Measurements from ENCODE around the gene PRR33.

The PRR33 gene

DNA sequence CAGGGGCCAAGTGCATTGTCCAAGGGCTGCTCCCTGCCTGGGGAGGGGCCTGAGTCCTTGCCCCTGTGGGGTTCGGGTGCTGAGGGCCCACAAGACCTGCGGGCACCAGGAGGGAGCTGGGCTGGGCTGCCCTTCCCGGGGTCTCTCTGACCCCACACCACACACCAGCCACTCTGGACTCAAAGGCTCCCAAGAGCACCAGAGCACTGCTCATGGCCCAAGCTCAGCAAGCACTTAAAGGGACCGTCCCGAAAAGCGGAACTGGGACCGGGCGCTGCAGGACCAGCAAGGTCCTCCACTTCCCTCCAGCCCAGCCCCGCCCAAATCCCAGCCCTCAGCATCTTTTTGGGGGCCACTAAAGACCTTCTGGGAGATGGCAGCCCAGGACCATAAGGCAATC lies 33.5 kb downstream of the PRR33 start:
- H3K27ac ChIP-seq: no peak overlapping the region

DNA sequence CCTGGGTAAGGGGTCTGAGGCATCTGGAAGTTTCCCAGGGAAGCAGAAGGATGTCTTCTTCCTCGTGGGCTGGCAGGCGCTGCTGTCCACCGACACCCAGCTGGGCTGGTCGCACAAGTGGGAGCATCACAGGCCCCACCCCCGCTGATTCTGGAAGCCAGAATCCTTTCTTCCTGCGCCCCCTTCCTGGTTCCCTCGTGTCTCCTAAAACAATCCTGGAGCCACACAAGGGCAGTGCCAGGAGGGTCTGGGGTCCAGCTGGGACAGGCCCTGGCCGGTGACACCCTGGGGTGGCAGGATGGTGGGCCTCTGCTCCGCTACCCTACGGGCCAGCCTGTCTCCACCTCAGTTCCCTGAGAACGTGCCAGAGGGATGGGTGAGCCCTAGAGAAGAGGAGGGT lies 34.6 kb downstream of the PRR33 start:
- TF ChIP-seq ZFX (IDR thresholded peaks at IDR 0.05): no peak
- TF ChIP-seq, protein P1, sequence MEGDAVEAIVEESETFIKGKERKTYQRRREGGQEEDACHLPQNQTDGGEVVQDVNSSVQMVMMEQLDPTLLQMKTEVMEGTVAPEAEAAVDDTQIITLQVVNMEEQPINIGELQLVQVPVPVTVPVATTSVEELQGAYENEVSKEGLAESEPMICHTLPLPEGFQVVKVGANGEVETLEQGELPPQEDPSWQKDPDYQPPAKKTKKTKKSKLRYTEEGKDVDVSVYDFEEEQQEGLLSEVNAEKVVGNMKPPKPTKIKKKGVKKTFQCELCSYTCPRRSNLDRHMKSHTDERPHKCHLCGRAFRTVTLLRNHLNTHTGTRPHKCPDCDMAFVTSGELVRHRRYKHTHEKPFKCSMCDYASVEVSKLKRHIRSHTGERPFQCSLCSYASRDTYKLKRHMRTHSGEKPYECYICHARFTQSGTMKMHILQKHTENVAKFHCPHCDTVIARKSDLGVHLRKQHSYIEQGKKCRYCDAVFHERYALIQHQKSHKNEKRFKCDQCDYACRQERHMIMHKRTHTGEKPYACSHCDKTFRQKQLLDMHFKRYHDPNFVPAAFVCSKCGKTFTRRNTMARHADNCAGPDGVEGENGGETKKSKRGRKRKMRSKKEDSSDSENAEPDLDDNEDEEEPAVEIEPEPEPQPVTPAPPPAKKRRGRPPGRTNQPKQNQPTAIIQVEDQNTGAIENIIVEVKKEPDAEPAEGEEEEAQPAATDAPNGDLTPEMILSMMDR (conservative IDR thresholded peaks at IDR 0.05): no peak
- no peak overlapping the region for H3K27ac ChIP-seq

More for the DNA sequence above, 33.5 kb downstream of the PRR33 start:
- TF ChIP-seq ZFX (IDR thresholded peaks at IDR 0.05): no peak

DNA sequence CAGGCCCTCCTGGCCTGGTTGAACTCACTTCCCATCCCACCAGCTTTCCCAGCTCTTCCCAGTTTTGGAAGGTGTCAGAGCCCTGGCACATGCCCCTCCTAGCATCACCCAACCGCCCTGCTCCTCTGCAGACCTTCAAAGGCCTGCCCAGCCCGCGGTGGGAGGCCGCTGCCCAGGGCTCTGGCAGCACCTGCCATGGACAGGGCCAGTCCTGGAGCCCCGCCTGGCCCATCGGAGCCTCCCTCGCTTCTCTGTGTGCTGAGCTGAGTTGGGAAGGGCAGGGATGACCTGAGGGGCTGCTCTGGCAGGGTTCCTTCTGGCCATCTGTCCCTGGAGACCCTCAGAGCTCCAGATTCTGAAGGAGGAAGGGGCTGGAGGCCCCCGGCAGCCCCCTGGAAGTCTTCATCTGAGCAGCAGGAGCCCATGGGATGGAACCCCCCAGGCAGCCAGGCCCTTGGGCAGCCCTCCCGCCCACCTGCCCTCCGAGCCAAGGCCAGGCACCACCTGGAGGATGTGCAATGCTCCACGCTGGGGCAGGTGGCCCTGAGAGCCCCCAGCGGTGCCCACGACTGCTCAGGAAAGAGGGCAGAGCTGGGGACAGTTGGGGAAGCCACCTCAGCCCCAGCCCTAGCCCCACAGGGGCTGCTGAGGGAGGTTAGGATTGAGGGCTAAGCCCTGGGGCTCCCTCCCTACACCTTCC lies 35.2 kb downstream of the PRR33 start:
- TF ChIP-seq ZFX (IDR thresholded peaks at IDR 0.05): no peak
- TF ChIP-seq, protein P1 (conservative IDR thresholded peaks at IDR 0.05): no peak
- no peak overlapping the region for H3K27ac ChIP-seq

DNA sequence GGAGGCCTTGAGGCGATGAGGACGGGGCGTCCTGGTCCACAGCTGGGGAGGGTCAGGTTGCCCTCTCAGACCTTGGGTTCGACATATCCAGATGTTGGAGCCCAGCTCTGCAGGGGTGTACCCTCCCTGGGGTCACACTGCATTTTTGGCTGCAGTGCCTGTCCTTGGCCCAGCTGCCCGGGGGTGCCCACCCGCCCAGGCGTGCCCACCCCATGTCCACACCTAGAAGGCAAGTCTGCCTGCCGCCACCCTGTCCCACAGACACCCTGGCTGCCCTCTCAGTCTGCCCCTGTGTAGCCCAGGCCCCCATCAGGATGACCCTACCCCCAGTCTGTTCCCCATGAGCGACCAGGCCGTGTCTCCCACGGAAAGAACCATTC lies 35.8 kb downstream of the PRR33 start:
- TF ChIP-seq, protein P1 (conservative IDR thresholded peaks at IDR 0.05): no peak
- no peak for TF ChIP-seq ZFX (IDR thresholded peaks at IDR 0.05)
- H3K27ac ChIP-seq: no peak overlapping the region

DNA sequence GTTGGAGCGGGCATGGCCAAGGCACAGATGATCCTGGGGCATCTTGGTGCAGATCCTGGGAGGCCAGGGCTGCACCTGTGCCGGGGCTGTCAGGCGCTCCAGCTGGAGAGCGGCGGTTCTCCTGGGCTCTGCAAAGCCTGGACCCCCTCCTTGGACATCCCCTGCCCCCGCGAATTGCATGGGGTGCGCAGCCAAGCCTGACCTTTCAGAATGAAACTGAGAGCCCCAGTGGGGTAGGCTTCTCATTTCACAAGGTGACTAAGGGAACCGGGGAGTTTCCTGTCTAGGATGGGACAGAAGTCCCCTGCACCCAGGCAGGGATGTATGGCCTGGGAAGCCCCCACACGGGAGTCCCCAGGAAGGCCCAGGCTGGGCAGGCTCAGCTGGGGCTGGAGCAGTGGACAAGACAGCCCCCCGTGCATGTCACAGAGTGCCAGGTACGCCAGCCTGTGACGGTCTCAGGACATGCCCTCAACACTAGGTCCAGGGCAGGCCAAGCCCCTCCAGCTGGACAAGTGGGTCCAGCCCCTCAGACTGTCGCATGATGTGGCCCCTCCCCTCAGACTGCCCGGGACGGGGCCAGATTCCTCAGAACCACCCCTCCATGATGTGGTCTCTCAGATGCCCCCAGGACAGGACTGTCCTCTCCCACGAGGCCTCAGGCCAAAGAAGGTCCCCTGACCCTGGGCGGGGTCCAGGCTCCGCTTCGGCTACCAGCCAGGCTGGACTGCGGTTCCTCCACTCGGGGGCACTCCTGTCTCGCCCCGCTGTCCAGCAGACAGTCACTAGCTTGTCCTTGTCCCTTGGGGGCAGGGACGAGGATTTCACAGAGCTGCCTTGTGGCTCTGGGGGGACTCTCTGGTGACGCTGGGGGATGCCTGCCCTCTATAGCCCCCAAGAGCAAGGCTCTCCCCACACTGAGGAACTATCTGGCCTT lies 36.5 kb downstream of the PRR33 start:
- TF ChIP-seq, protein P1 (conservative IDR thresholded peaks at IDR 0.05): no peak
- no peak for TF ChIP-seq ZFX (IDR thresholded peaks at IDR 0.05)
- H3K27ac ChIP-seq: no peak overlapping the region

DNA sequence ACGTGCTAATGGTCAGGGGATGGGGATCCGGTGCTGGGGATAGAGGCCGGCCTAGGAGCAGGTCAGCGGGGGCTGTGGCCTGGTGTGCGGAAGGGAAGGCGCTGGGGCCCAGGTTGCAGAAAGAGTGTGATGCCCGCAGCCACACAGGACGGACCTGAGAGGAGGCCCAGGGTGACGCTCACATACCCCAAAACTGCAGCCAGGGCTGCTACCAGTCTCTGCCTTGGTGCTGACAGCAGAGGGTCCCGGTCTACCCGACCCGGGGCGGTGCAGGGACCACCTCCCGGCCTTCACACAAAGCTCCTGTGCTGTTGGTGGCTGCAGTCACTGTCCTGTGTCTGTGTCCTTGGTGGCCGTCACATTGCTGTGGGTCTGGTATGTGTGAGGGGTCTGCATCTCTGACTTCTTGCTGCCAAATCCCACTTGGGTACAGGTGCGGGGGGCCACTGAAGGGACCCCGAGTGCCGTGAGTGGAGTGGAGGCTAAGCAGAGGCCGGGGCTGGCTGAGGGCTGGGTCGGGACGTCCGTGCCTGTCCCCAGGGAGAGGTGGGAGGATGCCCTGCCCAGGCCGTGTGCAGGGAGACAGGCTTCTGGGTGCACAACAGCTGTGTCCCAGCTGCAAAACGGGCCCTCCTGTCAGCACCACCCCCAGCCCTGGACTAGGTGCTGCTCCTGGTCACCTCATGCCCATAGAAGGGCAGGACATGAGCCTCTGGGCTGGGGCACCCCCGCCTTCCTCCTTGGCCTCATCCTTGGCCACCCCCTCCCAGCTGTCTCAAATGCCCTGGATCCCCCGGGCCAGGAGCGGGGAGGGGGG lies 37.4 kb downstream of the PRR33 start:
- no peak for TF ChIP-seq ZFX (IDR thresholded peaks at IDR 0.05)
- no peak overlapping the region for H3K27ac ChIP-seq

DNA sequence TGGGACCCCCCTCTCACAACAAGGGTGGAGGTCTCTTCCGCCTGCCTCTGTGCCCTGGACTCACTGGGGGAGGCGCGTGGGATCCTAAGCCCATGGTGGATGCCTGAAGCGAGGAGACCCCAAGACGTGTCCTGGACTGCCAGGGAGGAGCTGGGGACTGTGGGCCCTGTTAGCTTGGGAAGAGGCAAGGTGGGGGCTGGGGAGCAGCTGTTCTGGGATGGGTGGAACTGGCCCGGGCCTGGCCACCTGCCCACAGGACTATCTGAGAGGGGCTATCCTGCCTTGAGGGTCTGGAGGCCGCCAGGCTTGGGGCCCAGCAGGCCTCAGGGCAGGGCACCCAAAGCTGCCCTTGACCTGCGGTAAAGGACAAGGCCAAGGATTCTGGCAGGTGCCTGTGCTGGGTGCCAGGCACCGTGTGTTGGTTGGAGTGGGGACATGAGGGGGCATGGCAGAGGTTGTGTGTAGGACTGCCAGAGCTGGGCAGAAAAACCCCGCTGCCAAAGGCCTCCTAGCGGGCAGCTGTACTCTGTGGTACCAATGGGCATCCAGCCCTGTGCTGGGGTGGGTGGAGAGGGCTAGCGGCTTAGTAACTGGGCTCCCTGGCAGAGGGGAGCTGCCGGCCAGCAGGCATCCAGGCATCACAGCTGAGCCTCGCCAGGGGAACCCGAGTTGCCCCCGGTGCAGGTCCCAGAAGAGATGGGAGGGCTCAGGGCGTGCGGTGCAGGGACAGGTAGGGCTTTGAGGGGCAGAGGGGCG lies 38.1 kb downstream of the PRR33 start:
- H3K27ac ChIP-seq: no peak overlapping the region
- TF ChIP-seq, protein P1 (conservative IDR thresholded peaks at IDR 0.05): no peak
- no peak for TF ChIP-seq ZFX (IDR thresholded peaks at IDR 0.05)
